WTC11 (cell line): Measurements from ENCODE around the gene ALOX12B. TPM values are rescaled to one million over a fixed set of nuclear protein-coding genes. Genes with fewer than 3 reads are reported as not detected.
A peak's percentile ranks its signal among the peaks of the same experiment; 100 is the strongest.

Experiments
- ATAC-seq: fragments of 200-7000 bp; cut with Tn5 transposase; 2 replicates; pipeline ENCODE4 v1.10.0; 2021; ENCODE audit warnings: mild to moderate bottlenecking, moderate library complexity
- CTCF ChIA-PET: fragments of 300-600 bp; sonication (Branson Sonifier 250); formaldehyde crosslinking; loops from one replicate; lab custom pipeline; 2021; ENCODE audit warnings: antibody characterized with exemption; lab: Charles Lee
- POLR2A ChIA-PET: fragments of 350-600 bp; sonication (Branson Sonifier 250); formaldehyde crosslinking; loops from one replicate; lab custom pipeline; 2021; ENCODE audit warnings: antibody characterized with exemption; lab: Charles Lee
- DNase-seq: peaks from one replicate; pipeline ENCODE4 v3.0.0; 2021; ENCODE audit warnings: low spot score
- H3K27ac Mint-ChIP-seq: 2 replicates; pipeline ENCODE4 v1.8.0; 2021; ENCODE audit warnings: mixed read lengths
- H3K27me3 Mint-ChIP-seq: 2 replicates; pipeline ENCODE4 v1.8.0; 2021; ENCODE audit warnings: low read depth, mild to moderate bottlenecking, moderate library complexity, mixed read lengths
- H3K36me3 Mint-ChIP-seq: 2 replicates; pipeline ENCODE4 v1.8.0; 2021; ENCODE audit warnings: mixed read lengths
- H3K4me1 Mint-ChIP-seq: 2 replicates; pipeline ENCODE4 v1.8.0; 2022; ENCODE audit warnings: mixed read lengths
- H3K4me3 Mint-ChIP-seq: 2 replicates; pipeline ENCODE4 v1.8.0; 2021; ENCODE audit warnings: mild to moderate bottlenecking, moderate library complexity, mixed read lengths
- H3K9me3 Mint-ChIP-seq: 2 replicates; pipeline ENCODE4 v1.8.0; 2021; ENCODE audit warnings: mixed read lengths
- ATF1 ChIP-seq: sonication (generic); formaldehyde crosslinking; IDR thresholded peaks from 2 replicates; pipeline ENCODE4 v1.8.1; 2023; ENCODE audit warnings: mild to moderate bottlenecking, moderate library complexity, missing genetic modification reagents
- CDX4 ChIP-seq: fragments of 250-450 bp; sonication (Bioruptor Pico); IDR thresholded peaks from 2 replicates; pipeline ENCODE4 v1.9.0; 2021; ENCODE audit warnings: moderate library complexity, mild to moderate bottlenecking, inconsistent platforms, borderline replicate concordance
- CTCF ChIP-seq: fragments of 200-600 bp; IDR thresholded peaks from 2 replicates; pipeline ENCODE4 v1.8.0; 2022; ENCODE audit warnings: antibody characterized with exemption
- EMX1 ChIP-seq: fragments of 250-450 bp; sonication (Bioruptor Pico); IDR thresholded peaks from 2 replicates; pipeline ENCODE4 v1.8.0; 2021; ENCODE audit warnings: mild to moderate bottlenecking
- GABPB1 ChIP-seq: sonication (generic); formaldehyde crosslinking; IDR thresholded peaks from 2 replicates; pipeline ENCODE4 v1.8.1; 2023; ENCODE audit warnings: mild to moderate bottlenecking, missing genetic modification reagents
- HMGA2 ChIP-seq: fragments of 250-450 bp; sonication (Bioruptor Pico); IDR thresholded peaks from 2 replicates; pipeline ENCODE4 v1.4.0; 2021; ENCODE audit warnings: mild to moderate bottlenecking, moderate library complexity
- IRF1 ChIP-seq: sonication (generic); formaldehyde crosslinking; IDR thresholded peaks from 2 replicates; pipeline ENCODE4 v1.8.0; 2023; ENCODE audit warnings: missing genetic modification reagents
- JAZF1 ChIP-seq: fragments of 250-450 bp; sonication (Bioruptor Pico); IDR thresholded peaks from 2 replicates; pipeline ENCODE4 v1.9.0; 2021; ENCODE audit warnings: moderate library complexity, mild to moderate bottlenecking, inconsistent platforms
- JUN ChIP-seq: sonication (generic); formaldehyde crosslinking; IDR thresholded peaks from 2 replicates; pipeline ENCODE4 v1.8.0; 2023; ENCODE audit warnings: mild to moderate bottlenecking, missing genetic modification reagents
- NFYB ChIP-seq: sonication (generic); formaldehyde crosslinking; conservative IDR thresholded peaks from 2 replicates; pipeline ENCODE4 v1.8.0; 2022; ENCODE audit warnings: low read depth, missing genetic modification reagents
- NR2C2 ChIP-seq: sonication (generic); formaldehyde crosslinking; IDR thresholded peaks from 2 replicates; pipeline ENCODE4 v1.8.0; 2022; ENCODE audit warnings: mild to moderate bottlenecking, missing genetic modification reagents
- NR3C1 ChIP-seq: sonication (generic); formaldehyde crosslinking; conservative IDR thresholded peaks from 2 replicates; pipeline ENCODE4 v1.8.1; 2023; ENCODE audit warnings: low read depth, mild to moderate bottlenecking, missing genetic modification reagents
- OVOL2 ChIP-seq: fragments of 250-450 bp; sonication (Bioruptor Pico); IDR thresholded peaks from 2 replicates; pipeline ENCODE4 v1.9.0; 2021; ENCODE audit warnings: mild to moderate bottlenecking, borderline replicate concordance
- PREB ChIP-seq: sonication (generic); formaldehyde crosslinking; IDR thresholded peaks from 2 replicates; pipeline ENCODE4 v1.8.1; 2022; ENCODE audit warnings: mild to moderate bottlenecking, missing genetic modification reagents, moderate library complexity, borderline replicate concordance
- RELA ChIP-seq: sonication (generic); formaldehyde crosslinking; IDR thresholded peaks from 2 replicates; pipeline ENCODE4 v1.8.1; 2022; ENCODE audit warnings: missing genetic modification reagents, mild to moderate bottlenecking, borderline replicate concordance
- TEAD4 ChIP-seq: sonication (generic); formaldehyde crosslinking; IDR thresholded peaks from 2 replicates; pipeline ENCODE4 v1.8.0; 2022; ENCODE audit warnings: mild to moderate bottlenecking, missing genetic modification reagents
- TP53 ChIP-seq: sonication (generic); formaldehyde crosslinking; IDR thresholded peaks from 2 replicates; pipeline ENCODE4 v1.8.1; 2023; ENCODE audit warnings: mild to moderate bottlenecking, missing genetic modification reagents
- USF2 ChIP-seq: sonication (generic); formaldehyde crosslinking; IDR thresholded peaks from 2 replicates; pipeline ENCODE4 v1.8.1; 2023; ENCODE audit warnings: mild to moderate bottlenecking, missing genetic modification reagents, moderate library complexity
- ZNF232 ChIP-seq: sonication (generic); formaldehyde crosslinking; IDR thresholded peaks from 2 replicates; pipeline ENCODE4 v1.8.0; 2022; ENCODE audit warnings: mild to moderate bottlenecking, missing genetic modification reagents
- ZNF423 ChIP-seq: fragments of 250-450 bp; sonication (Bioruptor Pico); IDR thresholded peaks from 2 replicates; pipeline ENCODE4 v2.1.2; 2022; ENCODE audit warnings: mild to moderate bottlenecking, moderate library complexity
- ZNF512 ChIP-seq: sonication (generic); formaldehyde crosslinking; IDR thresholded peaks from 2 replicates; pipeline ENCODE4 v1.8.1; 2022; ENCODE audit warnings: missing genetic modification reagents, borderline replicate concordance
- ZSCAN18 ChIP-seq: fragments of 250-450 bp; sonication (Bioruptor Pico); IDR thresholded peaks from 2 replicates; pipeline ENCODE4 v2.1.2; 2022; ENCODE audit warnings: mild to moderate bottlenecking, moderate library complexity
- total RNA-seq: library from RNA; stranded (reverse); gene quantifications from 3 replicates; pipeline ENCODE4 v1.2.3, GENCODE V29; 2021

Gene ALOX12B
- total RNA-seq, 1 experiment from 2014 or later = 0.72 TPM

- no peaks in the 10 kb centered on the region for H3K36me3 Mint-ChIP-seq
- TF ChIP-seq NFYB (0 out of 2 replicates have a peak, but pooled peaks have one; percentile 34), CDX4 (CRISPR knock-in tag) (no peak), JUN (no peak), TEAD4 (no peak), USF2 (CRISPR knock-in tag) (peak; percentile 49; the same call in 1 of the 2 replicates), ZSCAN18 (CRISPR knock-in tag) (no peak), PREB (CRISPR knock-in tag) (no peak)
- TF ChIP-seq, all 79 proteins: peak for 2
- CTCF ChIA-PET = interaction anchor here (0.5 to 6.2 kb wide), 60 partner anchors 10 to 325 kb away, joined by 3 to 154 read pairs (median 6); partner anchors contain the start of genes BORCS6, CNTROB, GUCY2D and KCNAB3
- DNase-seq (no peak), ATAC-seq (peak; percentile 29; the same call in 1 of the 2 replicates)
- peaks cover 8% of the 10 kb centered on the region for H3K9me3 Mint-ChIP-seq
- H3K4me1 Mint-ChIP-seq = peaks cover 22% of the 10 kb centered on the region
- peaks cover 14% of the 10 kb centered on the region for H3K27me3 Mint-ChIP-seq
- no peak overlapping the region for H3K4me3 Mint-ChIP-seq
- POLR2A ChIA-PET = interaction anchor here (1.1 kb wide), 1 partner anchor 52 kb away, joined by 5 read pairs; no protein-coding TSS in a partner anchor
- no peak overlapping the region for H3K27ac Mint-ChIP-seq
Observed at GRCh38 chr17:8041979-8042378, 45.5 kb downstream of the ALOX12B start.

GRCh38 chr17:8041249-8041928 is 46.1 kb downstream of the ALOX12B start:
- no peak overlapping the region for H3K4me3 Mint-ChIP-seq
- no peaks in the 10 kb centered on the region for H3K36me3 Mint-ChIP-seq
- DNase-seq (no peak), ATAC-seq (peak; percentile 16; the same call in 1 of the 2 replicates)
- peaks cover 8% of the 10 kb centered on the region for H3K9me3 Mint-ChIP-seq
- CTCF ChIA-PET = interaction anchor here (0.5 to 6.2 kb wide), 63 partner anchors 9 to 391 kb away, joined by 3 to 154 read pairs (median 5); partner anchors contain the start of genes ATP1B2, BORCS6, CNTROB and GUCY2D
- peaks cover 22% of the 10 kb centered on the region for H3K4me1 Mint-ChIP-seq
- no peak overlapping the region for H3K27ac Mint-ChIP-seq
- peaks cover 14% of the 10 kb centered on the region for H3K27me3 Mint-ChIP-seq
- POLR2A ChIA-PET = interaction anchor here (1.1 kb wide), 1 partner anchor 51 kb away, joined by 5 read pairs; no protein-coding TSS in a partner anchor
- TF ChIP-seq NR3C1 (CRISPR knock-in tag) = no peak
- TF ChIP-seq ZNF232 (CRISPR knock-in tag) = no peak
- 0 out of 2 replicates have a peak, but pooled peaks have one; percentile 21 for TF ChIP-seq CTCF
- TF ChIP-seq, all 79 proteins: peak for 1

- ATAC-seq (no peak), DNase-seq (no peak)
- Mint-ChIP-seq H3K27ac (no peak overlapping the region), H3K4me1 (peaks cover 19% of the 10 kb centered on the region), H3K4me3 (peak overlapping the region; percentile 56), H3K27me3 (peaks cover 14% of the 10 kb centered on the region), H3K9me3 (peaks cover 8% of the 10 kb centered on the region), H3K36me3 (no peaks in the 10 kb centered on the region)
- POLR2A ChIA-PET = interaction anchor here (0.6 kb wide), 1 partner anchor 204 kb away, joined by 6 read pairs; no protein-coding TSS in a partner anchor
- CTCF ChIA-PET = interaction anchor here (0.6 to 6.2 kb wide), 18 partner anchors 8 to 829 kb away, joined by 3 to 154 read pairs (median 4); partner anchors contain the start of gene NAA38
- no peak for TF ChIP-seq GABPB1 (CRISPR knock-in tag)
- TF ChIP-seq HMGA2 (CRISPR knock-in tag) = no peak
- TF ChIP-seq JAZF1 (CRISPR knock-in tag) = no peak
- no peak for TF ChIP-seq NR3C1 (CRISPR knock-in tag)
- no peak for TF ChIP-seq OVOL2 (CRISPR knock-in tag)
- no peak for TF ChIP-seq ATF1 (CRISPR knock-in tag)
- TF ChIP-seq ZNF423 = no peak
- TF ChIP-seq TP53 (CRISPR knock-in tag) = no peak
- no peak for TF ChIP-seq EMX1
- no peak for TF ChIP-seq RELA (CRISPR knock-in tag)
- no peak for TF ChIP-seq ZNF512 (CRISPR knock-in tag)
- no peak for TF ChIP-seq IRF1 (CRISPR knock-in tag)
- TF ChIP-seq NR2C2 (CRISPR knock-in tag) = no peak
Observed at GRCh38 chr17:8039611-8040168, 47.8 kb downstream of the ALOX12B start.
